K562 (cell line): ENCODE measurements around the gene RREB1. TPM values are rescaled to one million over a fixed set of nuclear protein-coding genes. Genes with fewer than 3 reads are reported as not detected.

ENCODE experiments used
- EWSR1 ChIP-seq: fragments of 450-650 bp; IDR thresholded peaks from 2 replicates; pipeline ENCODE4 v1.6.1; 2018; ENCODE audit warnings: borderline replicate concordance, mild to moderate bottlenecking, low read depth, moderate library complexity; ENCODE audit not compliant: partially characterized antibody
- FOXJ2 ChIP-seq: fragments of 200-800 bp; sonication (Bioruptor generic); IDR thresholded peaks from 2 replicates; pipeline ENCODE4 v1.6.1; 2016; ENCODE audit warnings: missing genetic modification characterization, missing compliant biosample characterization
- NBN ChIP-seq: fragments of 450-650 bp; IDR thresholded peaks from 2 replicates; pipeline ENCODE4 v1.6.1; 2016; ENCODE audit warnings: low read depth, mild to moderate bottlenecking
- RAD21 ChIP-seq, 2 experiments: fragments of 250-450 bp in 1 of 2; fragments of 450-650 bp in 1 of 2; sonication (Bioruptor Pico) in 1 of 2; formaldehyde crosslinking in 1 of 2; IDR thresholded peaks in 1 of 2; conservative IDR thresholded peaks in 1 of 2; 2 replicates each; pipeline versions ENCODE4 v1.4.0 to v1.8.0; 2020 to 2022; ENCODE audit warnings: mild to moderate bottlenecking in 2 of 2, moderate library complexity in 1 of 2
- SLC30A9 ChIP-seq: fragments of 250-450 bp; sonication (Bioruptor Pico); IDR thresholded peaks from 2 replicates; pipeline ENCODE4 v1.8.0; 2022; ENCODE audit warnings: mild to moderate bottlenecking, moderate library complexity
- STAG1 ChIP-seq: sonication (generic); formaldehyde crosslinking; IDR thresholded peaks from 2 replicates; pipeline ENCODE4 v1.5.0; 2020; ENCODE audit warnings: missing genetic modification reagents, borderline replicate concordance
- ZBTB7A ChIP-seq: IDR thresholded peaks from 2 replicates; pipeline ENCODE4 v1.6.1; 2011; ENCODE audit warnings: low read depth, mild to moderate bottlenecking, low read length, moderate library complexity, borderline replicate concordance; ENCODE audit not compliant: control insufficient read depth
- polyA plus RNA-seq, 8 experiments: library from polyadenylated mRNA; depleted of rRNA in 4 of 8; stranded (reverse) in 5 of 8; unstranded in 3 of 8; fragments of >200 nt; fragmentation: Nextera tagmentation in 2 of 8; fragmentation: Illumina TruSeq in 1 of 8; extraction: Ambion mirVana in 2 of 8; extraction: Trizol in 1 of 8; gene quantifications; 2 replicates each; pipeline versions ENCODE4 v1.2.1 to v1.2.3, GENCODE V29; 2011 to 2014; ENCODE audit warnings: inconsistent platforms in 1 of 8, missing spikeins in 1 of 8
- total RNA-seq, 7 experiments: library from RNA; depleted of rRNA in 6 of 7; stranded (reverse); fragments of >200 nt in 6 of 7; fragmentation: Illumina TruSeq in 2 of 7; extraction: Trizol in 2 of 7; gene quantifications; 2 replicates each; pipeline versions ENCODE4 v1.2.1 to v1.2.3, GENCODE V29; 2011 to 2021; ENCODE audit warnings: low replicate concordance in 1 of 7
- TF ChIP-seq, protein P1 (sequence below): sonication (generic); formaldehyde crosslinking; IDR thresholded peaks from 2 replicates; pipeline ENCODE4 v1.8.1; 2022; ENCODE audit warnings: missing genetic modification reagents
- TF ChIP-seq, protein P2 (sequence below): fragments of 450-650 bp; IDR thresholded peaks from 2 replicates; pipeline ENCODE4 v1.6.1; 2018; ENCODE audit warnings: mild to moderate bottlenecking, low read depth; ENCODE audit not compliant: partially characterized antibody
- TF ChIP-seq, protein P3 (sequence below): fragments of 200-600 bp; sonication (generic); IDR thresholded peaks from one replicate; pipeline ENCODE4 v1.6.1; 2012; ENCODE audit warnings: mild to moderate bottlenecking, low read depth, low read length, inconsistent platforms
- TF ChIP-seq, protein P4 (sequence below): fragments of 250-450 bp; sonication (Bioruptor Pico); IDR thresholded peaks from 2 replicates; pipeline ENCODE4 v1.8.0; 2022; ENCODE audit warnings: moderate library complexity, mild to moderate bottlenecking, inconsistent platforms

Gene RREB1
- total and polyA plus RNA-seq, 9 of the 15 experiments (the other 6 are each of a cell fraction or from before 2014, with no cell fraction given), result 3.3 to 64.2 (median 19.3) TPM

DNA sequence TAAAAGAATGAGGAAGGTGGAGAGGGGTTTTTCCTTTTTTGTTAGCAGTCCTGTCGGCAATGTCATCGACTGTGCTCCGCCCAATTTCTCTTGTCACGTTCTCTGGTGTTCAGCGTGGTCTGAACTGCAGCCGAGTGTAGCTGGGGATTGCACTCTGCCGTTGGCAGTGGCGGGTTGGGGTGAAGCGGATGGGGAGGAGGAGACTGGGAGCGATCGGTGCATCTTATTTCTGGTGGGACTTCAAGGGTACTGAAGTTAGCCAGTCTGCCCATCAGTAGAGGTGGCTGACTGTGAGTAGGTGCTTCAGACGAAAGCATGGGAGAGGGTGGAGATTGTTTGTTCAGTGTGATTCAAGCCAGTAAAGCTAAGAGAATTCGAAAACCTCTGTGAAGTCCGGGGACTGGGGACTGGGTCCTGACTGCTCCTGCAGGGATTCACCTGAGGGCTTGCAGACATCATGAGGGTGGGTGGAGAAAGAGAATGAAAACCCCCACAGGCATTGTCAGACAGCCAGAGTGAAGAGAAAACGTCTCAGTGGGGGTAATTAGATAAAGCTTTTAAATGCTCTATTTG is 5.1 kb downstream of the RREB1 start (continued):
- no peak for TF ChIP-seq EWSR1
- TF ChIP-seq SLC30A9 (CRISPR knock-in tag), result no peak
- 0 out of 2 replicates have a peak, but pooled peaks have one; percentile 34 for TF ChIP-seq NBN
- TF ChIP-seq FOXJ2 (tag), result no peak
- TF ChIP-seq, protein P1, sequence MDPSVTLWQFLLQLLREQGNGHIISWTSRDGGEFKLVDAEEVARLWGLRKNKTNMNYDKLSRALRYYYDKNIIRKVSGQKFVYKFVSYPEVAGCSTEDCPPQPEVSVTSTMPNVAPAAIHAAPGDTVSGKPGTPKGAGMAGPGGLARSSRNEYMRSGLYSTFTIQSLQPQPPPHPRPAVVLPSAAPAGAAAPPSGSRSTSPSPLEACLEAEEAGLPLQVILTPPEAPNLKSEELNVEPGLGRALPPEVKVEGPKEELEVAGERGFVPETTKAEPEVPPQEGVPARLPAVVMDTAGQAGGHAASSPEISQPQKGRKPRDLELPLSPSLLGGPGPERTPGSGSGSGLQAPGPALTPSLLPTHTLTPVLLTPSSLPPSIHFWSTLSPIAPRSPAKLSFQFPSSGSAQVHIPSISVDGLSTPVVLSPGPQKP (CRISPR knock-in tag), result no peak
- TF ChIP-seq, protein P2, sequence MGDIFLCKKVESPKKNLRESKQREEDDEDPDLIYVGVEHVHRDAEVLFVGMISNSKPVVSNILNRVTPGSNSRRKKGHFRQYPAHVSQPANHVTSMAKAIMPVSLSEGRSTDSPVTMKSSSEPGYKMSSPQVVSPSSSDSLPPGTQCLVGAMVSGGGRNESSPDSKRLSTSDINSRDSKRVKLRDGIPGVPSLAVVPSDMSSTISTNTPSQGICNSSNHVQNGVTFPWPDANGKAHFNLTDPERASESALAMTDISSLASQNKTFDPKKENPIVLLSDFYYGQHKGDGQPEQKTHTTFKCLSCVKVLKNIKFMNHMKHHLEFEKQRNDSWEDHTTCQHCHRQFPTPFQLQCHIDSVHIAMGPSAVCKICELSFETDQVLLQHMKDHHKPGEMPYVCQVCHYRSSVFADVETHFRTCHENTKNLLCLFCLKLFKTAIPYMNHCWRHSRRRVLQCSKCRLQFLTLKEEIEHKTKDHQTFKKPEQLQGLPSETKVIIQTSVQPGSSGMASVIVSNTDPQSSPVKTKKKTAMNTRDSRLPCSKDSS, result no peak
- TF ChIP-seq, protein P3, sequence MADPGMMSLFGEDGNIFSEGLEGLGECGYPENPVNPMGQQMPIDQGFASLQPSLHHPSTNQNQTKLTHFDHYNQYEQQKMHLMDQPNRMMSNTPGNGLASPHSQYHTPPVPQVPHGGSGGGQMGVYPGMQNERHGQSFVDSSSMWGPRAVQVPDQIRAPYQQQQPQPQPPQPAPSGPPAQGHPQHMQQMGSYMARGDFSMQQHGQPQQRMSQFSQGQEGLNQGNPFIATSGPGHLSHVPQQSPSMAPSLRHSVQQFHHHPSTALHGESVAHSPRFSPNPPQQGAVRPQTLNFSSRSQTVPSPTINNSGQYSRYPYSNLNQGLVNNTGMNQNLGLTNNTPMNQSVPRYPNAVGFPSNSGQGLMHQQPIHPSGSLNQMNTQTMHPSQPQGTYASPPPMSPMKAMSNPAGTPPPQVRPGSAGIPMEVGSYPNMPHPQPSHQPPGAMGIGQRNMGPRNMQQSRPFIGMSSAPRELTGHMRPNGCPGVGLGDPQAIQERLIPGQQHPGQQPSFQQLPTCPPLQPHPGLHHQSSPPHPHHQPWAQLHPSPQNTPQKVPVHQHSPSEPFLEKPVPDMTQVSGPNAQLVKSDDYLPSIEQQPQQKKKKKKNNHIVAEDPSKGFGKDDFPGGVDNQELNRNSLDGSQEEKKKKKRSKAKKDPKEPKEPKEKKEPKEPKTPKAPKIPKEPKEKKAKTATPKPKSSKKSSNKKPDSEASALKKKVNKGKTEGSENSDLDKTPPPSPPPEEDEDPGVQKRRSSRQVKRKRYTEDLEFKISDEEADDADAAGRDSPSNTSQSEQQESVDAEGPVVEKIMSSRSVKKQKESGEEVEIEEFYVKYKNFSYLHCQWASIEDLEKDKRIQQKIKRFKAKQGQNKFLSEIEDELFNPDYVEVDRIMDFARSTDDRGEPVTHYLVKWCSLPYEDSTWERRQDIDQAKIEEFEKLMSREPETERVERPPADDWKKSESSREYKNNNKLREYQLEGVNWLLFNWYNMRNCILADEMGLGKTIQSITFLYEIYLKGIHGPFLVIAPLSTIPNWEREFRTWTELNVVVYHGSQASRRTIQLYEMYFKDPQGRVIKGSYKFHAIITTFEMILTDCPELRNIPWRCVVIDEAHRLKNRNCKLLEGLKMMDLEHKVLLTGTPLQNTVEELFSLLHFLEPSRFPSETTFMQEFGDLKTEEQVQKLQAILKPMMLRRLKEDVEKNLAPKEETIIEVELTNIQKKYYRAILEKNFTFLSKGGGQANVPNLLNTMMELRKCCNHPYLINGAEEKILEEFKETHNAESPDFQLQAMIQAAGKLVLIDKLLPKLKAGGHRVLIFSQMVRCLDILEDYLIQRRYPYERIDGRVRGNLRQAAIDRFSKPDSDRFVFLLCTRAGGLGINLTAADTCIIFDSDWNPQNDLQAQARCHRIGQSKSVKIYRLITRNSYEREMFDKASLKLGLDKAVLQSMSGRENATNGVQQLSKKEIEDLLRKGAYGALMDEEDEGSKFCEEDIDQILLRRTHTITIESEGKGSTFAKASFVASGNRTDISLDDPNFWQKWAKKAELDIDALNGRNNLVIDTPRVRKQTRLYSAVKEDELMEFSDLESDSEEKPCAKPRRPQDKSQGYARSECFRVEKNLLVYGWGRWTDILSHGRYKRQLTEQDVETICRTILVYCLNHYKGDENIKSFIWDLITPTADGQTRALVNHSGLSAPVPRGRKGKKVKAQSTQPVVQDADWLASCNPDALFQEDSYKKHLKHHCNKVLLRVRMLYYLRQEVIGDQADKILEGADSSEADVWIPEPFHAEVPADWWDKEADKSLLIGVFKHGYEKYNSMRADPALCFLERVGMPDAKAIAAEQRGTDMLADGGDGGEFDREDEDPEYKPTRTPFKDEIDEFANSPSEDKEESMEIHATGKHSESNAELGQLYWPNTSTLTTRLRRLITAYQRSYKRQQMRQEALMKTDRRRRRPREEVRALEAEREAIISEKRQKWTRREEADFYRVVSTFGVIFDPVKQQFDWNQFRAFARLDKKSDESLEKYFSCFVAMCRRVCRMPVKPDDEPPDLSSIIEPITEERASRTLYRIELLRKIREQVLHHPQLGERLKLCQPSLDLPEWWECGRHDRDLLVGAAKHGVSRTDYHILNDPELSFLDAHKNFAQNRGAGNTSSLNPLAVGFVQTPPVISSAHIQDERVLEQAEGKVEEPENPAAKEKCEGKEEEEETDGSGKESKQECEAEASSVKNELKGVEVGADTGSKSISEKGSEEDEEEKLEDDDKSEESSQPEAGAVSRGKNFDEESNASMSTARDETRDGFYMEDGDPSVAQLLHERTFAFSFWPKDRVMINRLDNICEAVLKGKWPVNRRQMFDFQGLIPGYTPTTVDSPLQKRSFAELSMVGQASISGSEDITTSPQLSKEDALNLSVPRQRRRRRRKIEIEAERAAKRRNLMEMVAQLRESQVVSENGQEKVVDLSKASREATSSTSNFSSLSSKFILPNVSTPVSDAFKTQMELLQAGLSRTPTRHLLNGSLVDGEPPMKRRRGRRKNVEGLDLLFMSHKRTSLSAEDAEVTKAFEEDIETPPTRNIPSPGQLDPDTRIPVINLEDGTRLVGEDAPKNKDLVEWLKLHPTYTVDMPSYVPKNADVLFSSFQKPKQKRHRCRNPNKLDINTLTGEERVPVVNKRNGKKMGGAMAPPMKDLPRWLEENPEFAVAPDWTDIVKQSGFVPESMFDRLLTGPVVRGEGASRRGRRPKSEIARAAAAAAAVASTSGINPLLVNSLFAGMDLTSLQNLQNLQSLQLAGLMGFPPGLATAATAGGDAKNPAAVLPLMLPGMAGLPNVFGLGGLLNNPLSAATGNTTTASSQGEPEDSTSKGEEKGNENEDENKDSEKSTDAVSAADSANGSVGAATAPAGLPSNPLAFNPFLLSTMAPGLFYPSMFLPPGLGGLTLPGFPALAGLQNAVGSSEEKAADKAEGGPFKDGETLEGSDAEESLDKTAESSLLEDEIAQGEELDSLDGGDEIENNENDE, result no peak
- TF ChIP-seq, protein P4, sequence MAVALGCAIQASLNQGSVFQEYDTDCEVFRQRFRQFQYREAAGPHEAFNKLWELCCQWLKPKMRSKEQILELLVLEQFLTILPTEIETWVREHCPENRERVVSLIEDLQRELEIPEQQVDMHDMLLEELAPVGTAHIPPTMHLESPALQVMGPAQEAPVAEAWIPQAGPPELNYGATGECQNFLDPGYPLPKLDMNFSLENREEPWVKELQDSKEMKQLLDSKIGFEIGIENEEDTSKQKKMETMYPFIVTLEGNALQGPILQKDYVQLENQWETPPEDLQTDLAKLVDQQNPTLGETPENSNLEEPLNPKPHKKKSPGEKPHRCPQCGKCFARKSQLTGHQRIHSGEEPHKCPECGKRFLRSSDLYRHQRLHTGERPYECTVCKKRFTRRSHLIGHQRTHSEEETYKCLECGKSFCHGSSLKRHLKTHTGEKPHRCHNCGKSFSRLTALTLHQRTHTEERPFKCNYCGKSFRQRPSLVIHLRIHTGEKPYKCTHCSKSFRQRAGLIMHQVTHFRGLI, result no peak
- TF ChIP-seq STAG1 (CRISPR knock-in tag), result no peak
- no peak; the same call in 1 of the 2 replicates for TF ChIP-seq ZBTB7A
- TF ChIP-seq RAD21 (CRISPR knock-in tag; conservative IDR thresholded peaks at IDR 0.05 in 1 of 2, IDR thresholded peaks at IDR 0.05 in 1 of 2), result 0 out of 4 replicates have a peak, but pooled peaks of 1 of the 2 experiments have one; percentile 10
